GM12801 (cell line): ENCODE data around the gene RIPK4.

Experiments
- TF ChIP-seq, protein P1 (sequence below): IDR thresholded peaks from one replicate; pipeline ENCODE4 v1.5.1; 2011; ENCODE audit warnings: control low read depth; ENCODE audit not compliant: insufficient read length; ENCODE audit errors: extremely low read depth

The RIPK4 gene

DNA sequence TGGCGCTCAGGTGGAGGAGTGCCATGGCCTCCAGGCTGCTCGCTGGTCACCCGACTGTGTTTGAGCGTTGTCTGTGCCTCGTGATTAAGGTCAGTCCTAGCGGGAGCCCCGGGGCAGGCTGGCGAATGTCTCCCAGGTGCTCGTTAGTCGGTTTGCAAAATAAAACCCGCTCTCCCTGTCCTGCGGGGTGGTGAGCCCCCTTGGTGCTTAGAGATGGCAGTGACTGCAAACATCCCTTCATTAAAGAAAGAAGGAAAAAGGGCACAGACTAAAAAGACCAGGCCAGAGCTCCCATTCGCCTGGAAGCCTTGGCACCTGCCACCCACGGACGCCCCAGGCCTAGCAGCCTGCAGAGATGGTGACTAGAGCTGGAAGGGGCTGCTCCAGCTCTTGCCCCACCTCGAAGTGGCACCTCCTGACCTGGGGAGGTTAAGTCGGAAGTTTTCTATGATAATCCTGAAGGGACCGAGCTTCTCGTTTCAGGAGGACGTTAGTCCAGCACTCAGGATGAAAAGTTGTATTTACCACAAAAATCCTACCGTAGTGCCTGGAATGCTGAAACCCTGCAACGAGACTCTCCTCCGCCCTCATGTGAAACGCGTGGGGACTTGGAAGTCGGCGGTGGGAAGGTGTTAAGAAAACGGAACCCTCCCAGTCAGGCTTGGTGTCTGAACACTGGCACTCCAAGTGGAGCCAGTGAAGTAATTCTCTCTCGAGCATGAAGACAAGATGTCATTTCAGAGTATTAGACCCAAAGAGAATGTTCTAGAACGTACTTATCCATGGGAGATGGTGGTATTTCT is 24.6 kb downstream of the RIPK4 start:
- TF ChIP-seq, protein P1, sequence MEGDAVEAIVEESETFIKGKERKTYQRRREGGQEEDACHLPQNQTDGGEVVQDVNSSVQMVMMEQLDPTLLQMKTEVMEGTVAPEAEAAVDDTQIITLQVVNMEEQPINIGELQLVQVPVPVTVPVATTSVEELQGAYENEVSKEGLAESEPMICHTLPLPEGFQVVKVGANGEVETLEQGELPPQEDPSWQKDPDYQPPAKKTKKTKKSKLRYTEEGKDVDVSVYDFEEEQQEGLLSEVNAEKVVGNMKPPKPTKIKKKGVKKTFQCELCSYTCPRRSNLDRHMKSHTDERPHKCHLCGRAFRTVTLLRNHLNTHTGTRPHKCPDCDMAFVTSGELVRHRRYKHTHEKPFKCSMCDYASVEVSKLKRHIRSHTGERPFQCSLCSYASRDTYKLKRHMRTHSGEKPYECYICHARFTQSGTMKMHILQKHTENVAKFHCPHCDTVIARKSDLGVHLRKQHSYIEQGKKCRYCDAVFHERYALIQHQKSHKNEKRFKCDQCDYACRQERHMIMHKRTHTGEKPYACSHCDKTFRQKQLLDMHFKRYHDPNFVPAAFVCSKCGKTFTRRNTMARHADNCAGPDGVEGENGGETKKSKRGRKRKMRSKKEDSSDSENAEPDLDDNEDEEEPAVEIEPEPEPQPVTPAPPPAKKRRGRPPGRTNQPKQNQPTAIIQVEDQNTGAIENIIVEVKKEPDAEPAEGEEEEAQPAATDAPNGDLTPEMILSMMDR = no peak

DNA sequence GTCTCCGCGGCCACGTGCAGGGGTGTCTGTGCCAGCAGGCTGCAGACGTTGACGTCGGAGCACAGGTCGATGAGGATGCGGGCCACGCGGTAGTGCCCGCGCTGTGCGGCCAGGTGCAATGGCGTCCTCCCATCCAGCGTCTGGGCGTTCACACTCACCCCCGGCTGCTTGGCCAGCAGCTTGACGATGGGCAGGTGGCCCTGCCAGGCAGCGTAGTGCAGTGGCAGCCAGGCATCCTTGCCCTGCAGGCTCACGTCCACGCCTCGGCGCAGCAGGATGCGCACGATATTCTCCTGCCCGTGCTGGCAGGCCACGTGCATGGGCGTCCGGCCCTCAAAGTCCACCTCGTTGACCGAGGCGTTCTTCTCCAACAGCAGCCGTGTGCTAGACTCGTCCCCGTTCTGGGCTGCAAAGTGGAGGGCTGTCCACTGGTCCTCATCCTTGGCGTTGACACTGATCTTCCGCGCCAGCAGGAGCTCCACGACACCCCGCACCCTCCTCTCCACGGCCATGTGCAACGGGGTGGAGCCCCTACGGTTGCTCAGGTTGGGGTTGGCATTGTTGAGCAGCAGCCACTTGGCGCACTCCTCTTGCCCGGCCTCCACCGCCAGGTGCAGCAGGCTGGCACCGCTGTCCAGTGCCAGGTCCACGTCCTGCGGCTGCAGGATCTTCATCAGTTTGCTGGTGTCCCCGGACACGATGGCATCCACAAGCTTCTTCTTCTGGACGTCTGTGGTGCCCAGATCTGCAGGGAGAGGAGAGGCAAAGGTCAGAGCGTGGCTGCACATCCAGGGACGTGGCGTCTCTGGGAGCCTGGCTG is 25.4 kb downstream of the RIPK4 start:
- TF ChIP-seq, protein P1 = no peak

DNA sequence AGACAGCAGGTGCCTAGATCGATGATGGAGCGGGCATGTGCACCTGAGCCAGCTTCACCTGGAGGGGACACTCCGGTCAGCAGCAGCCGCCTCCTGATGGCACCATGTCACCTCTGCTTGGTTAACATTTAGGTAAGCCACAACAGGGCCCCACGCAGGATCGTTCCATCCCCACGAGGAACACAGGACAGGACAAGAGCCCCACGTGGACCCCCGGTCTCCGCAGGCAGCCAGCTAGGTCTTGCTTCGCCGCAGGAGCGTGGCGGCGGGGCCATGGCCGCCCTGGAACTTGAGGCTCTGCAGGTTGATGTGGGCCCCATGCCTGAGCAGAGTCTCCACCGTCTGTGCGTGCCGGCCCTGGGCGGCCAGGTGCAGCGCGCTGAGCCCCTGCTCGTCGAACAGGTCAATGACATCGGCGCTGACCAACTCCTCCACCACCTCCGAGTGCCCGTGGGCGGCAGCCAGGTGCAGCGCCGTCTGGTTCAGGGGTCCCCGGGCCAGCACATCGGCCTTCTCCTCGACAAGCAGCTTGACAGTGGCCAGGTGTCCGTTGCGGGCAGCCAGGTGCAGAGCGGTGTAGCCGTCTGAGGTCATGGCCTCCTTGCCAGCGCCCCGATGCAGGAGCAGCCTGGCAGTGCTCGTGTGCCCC is 26.1 kb downstream of the RIPK4 start:
- TF ChIP-seq, protein P1 = no peak

DNA sequence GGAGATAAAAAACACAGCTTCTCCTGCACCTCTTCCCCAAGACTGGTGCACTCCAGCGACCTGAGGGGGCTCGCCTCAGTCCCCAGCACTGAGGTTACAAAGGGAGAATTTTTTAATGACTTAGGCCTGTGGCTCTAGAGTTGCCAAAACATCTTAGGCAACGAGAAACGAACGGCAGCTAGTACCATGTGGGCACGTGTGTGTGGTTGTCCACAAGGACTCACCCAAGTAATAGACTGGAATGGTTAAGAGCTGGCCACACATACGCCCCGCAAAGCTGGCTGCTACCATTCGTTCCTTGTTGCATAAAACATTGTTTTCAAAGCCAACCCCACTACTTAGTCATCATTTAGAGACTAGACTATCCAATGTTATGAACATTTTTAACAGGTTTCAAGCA is 26.9 kb downstream of the RIPK4 start:
- TF ChIP-seq, protein P1 = no peak

DNA sequence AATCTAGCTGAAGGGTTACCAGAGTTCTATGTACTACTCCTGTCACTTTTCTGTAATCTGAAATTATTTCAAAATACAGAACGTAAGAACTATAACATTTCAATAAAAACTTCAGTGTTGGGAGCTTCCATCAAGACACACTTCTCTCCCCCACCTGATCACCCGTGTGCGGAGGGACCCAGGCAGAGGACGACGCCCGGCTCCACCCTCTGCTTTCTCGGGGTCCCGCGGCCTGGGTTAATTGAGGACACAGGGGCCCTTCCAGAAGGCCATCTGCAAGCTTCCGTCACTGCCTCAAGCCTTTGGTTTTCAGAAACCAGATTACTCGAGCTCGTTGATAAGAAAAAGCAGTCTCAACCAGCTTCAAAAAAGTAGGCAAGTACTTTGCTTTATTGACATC is 27.8 kb downstream of the RIPK4 start:
- TF ChIP-seq, protein P1 = no peak

DNA sequence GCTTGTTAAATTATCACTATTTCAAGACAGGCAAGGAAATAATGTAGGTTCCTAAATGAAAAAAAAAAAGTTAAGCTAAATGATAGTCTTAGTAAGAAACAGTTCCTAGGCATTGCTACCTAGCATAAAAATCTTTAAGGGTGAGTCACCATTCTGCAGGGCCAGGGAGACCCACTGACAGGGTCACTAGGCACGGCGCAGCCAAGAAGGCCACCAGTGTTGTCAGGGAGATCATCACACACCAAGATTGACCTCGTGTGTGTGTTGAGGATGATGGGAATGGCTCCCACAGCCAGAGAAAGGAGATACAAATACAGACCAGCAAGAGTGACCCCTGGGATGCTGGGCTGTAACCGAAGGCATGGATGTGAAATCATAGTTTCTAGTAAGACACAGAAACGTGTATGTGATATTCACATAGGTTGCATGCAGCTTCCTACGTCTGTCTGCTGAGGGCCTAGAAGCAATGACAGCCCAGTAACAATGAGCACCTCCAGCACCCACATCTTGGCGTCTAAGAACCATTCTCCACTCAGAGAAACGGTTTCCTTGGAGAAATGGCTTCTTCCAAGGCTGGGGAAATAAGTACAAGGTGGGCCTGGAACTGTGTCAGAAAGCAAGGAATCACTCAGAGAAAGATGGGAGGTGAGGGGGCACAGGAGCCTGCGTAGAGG is 29.1 kb downstream of the RIPK4 start:
- TF ChIP-seq, protein P1 = no peak

DNA sequence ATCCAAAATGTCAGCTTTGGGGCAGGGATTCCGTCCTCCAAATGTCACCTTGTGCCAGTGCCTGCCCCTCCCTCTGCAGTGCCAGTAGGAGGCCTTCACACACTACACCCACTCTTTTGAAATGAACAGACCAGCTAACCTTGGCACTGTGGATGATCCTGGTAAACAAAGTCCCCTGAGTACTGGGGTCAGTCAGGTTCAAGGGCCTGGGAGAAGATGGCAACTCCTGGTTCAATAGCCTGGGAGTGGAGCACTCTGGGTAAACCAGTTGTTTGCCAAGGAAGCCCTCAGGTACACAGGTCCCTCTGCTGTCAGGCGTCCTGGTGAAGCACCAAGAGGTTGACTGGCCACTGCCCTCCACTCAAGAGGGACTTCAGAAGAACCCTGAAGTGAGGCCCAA is 30.4 kb downstream of the RIPK4 start:
- TF ChIP-seq, protein P1 = no peak
